Lung (tissue), 12 donors: ENCODE results near the gene SETBP1. TPM values are rescaled to one million over a fixed set of nuclear protein-coding genes. Genes with fewer than 3 reads are reported as not detected.

Experiments
- ATAC-seq: fragments of 200-7000 bp; cut with Tn5 transposase; one replicate; pipeline ENCODE4 v1.9.1; 2020; ENCODE audit warnings: moderate number of reproducible peaks; ENCODE audit not compliant: insufficient read depth, low FRiP score
- DNase-seq, 3 donors: peaks; one replicate each; pipeline ENCODE4 v3.0.0-alpha.2; 2013 to 2017
- H3K27ac ChIP-seq, 2 donors: one replicate each; pipeline ENCODE4 v1.5.1; 2013; ENCODE audit warnings: mild to moderate bottlenecking in 2 of 2, moderate library complexity in 2 of 2, control low read depth in 1 of 2, inconsistent platforms in 1 of 2, low read depth in 1 of 2, low read length in 1 of 2
- H3K27me3 ChIP-seq, 3 donors: one replicate each; pipeline ENCODE4 v1.5.1; 2013; ENCODE audit warnings: low read length in 2 of 3; ENCODE audit not compliant: control insufficient read depth in 3 of 3, insufficient read depth in 3 of 3
- H3K36me3 ChIP-seq, 4 donors: one replicate each; pipeline ENCODE4 v1.5.1; 2013; ENCODE audit warnings: low read length in 4 of 4, mild to moderate bottlenecking in 1 of 4, moderate library complexity in 1 of 4; ENCODE audit not compliant: control insufficient read depth in 4 of 4, insufficient read depth in 4 of 4
- H3K4me1 ChIP-seq, 5 donors: one replicate each; pipeline ENCODE4 v1.5.1; 2013; ENCODE audit warnings: low read length in 5 of 5, mild to moderate bottlenecking in 2 of 5, moderate library complexity in 1 of 5; ENCODE audit not compliant: control insufficient read depth in 5 of 5, insufficient read depth in 5 of 5
- H3K4me3 ChIP-seq: one replicate; pipeline ENCODE4 v1.5.1; 2013; ENCODE audit warnings: mild to moderate bottlenecking, control low read depth, moderate library complexity
- H3K9ac ChIP-seq, 2 donors: one replicate each; pipeline ENCODE4 v1.5.1; 2013; ENCODE audit warnings: low read length in 2 of 2, control low read depth in 1 of 2; ENCODE audit not compliant: insufficient read depth in 1 of 2
- H3K9me3 ChIP-seq, 4 donors: one replicate each; pipeline ENCODE4 v1.5.1; 2013; ENCODE audit warnings: low read length in 3 of 4, mild to moderate bottlenecking in 1 of 4, moderate library complexity in 1 of 4; ENCODE audit not compliant: control insufficient read depth in 4 of 4, insufficient read depth in 3 of 4
- CTCF ChIP-seq: IDR thresholded peaks from 2 replicates; pipeline ENCODE4 v1.5.1; 2012; ENCODE audit warnings: mild to moderate bottlenecking; ENCODE audit errors: control extremely low read depth, extremely low read depth
- WGBS, 2 donors: extraction: QIAGEN DNeasy Blood & Tissue Kit; methylation state at CpG; one replicate each; pipeline ENCODE4 v1.1.7; 2013; 5-methylcytosine and 5-hydroxymethylcytosine counted together
- polyA plus RNA-seq, 2 donors: library from polyadenylated mRNA; stranded (reverse); fragments of 200-250 nt; gene quantifications; one replicate each; pipeline ENCODE4 v1.2.1, GENCODE V29; 2013
- total RNA-seq, 2 donors: library from RNA; depleted of rRNA in 1 of 2; stranded (reverse); fragments of >200 nt in 1 of 2; gene quantifications; one replicate each; pipeline ENCODE4 v1.2.1, GENCODE V29; 2014 to 2021
- donor health status: control.
- donor health status: control.
- donor health status: Bipolar disorder and iron deficiency.
- donor health status: healthy.
- donor health status: DM: yes; HTN: yes; CAD: no.

Gene SETBP1
- total and polyA plus RNA-seq, 4 donors: 1.6 to 43.8 (median 16.6) TPM

GRCh38 chr18:44967599-44967998, 286.9 kb downstream of the SETBP1 start:
- no peak for TF ChIP-seq CTCF
- H3K27ac ChIP-seq: no peak overlapping the region
- no peak overlapping the region for H3K4me3 ChIP-seq
- no peaks in the 10 kb centered on the region for H3K27me3 ChIP-seq
- DNase-seq: no peak
- ATAC-seq: no peak
- no peak overlapping the region for H3K9ac ChIP-seq
- H3K9me3 ChIP-seq: no peaks in the 10 kb centered on the region
- WGBS, 2 donors: 98 to 100% methylated on average over 1 of the region's 1 CpG
- H3K4me1 ChIP-seq: peaks cover 0 to 9% (median 1%) of the 10 kb centered on the region in 5 donors
- H3K36me3 ChIP-seq: no peaks in the 10 kb centered on the region

- 89 to 94% methylated on average over 2 of the region's 2 CpGs for WGBS, 2 donors
- no peak overlapping the region for H3K4me3 ChIP-seq
- ATAC-seq (no peak), DNase-seq (no peak)
- no peak for TF ChIP-seq CTCF
- no peaks in the 10 kb centered on the region for H3K9me3 ChIP-seq
- H3K36me3 ChIP-seq: no peaks in the 10 kb centered on the region
- no peak overlapping the region for H3K9ac ChIP-seq
- H3K4me1 ChIP-seq: peaks cover 0 to 9% (median 1%) of the 10 kb centered on the region in 5 donors
- no peaks in the 10 kb centered on the region for H3K27me3 ChIP-seq
- no peak overlapping the region for H3K27ac ChIP-seq
Observed at GRCh38 chr18:44968336-44968735, 287.6 kb downstream of the SETBP1 start.

GRCh38 chr18:44969214-44969795, 288.6 kb downstream of the SETBP1 start:
- WGBS, 2 donors: 52 to 73% methylated on average over 5 of the region's 5 CpGs
- no peaks in the 10 kb centered on the region for H3K27me3 ChIP-seq
- DNase-seq (no peak), ATAC-seq (no peak)
- TF ChIP-seq CTCF: no peak
- no peak overlapping the region for H3K9ac ChIP-seq
- H3K36me3 ChIP-seq: peaks cover 0 to 2% (median 0%) of the 10 kb centered on the region in 4 donors
- H3K9me3 ChIP-seq: no peaks in the 10 kb centered on the region
- H3K4me1 ChIP-seq: peaks cover 0 to 9% (median 3%) of the 10 kb centered on the region in 5 donors
- H3K27ac ChIP-seq: no peak overlapping the region
- H3K4me3 ChIP-seq: no peak overlapping the region

GRCh38 chr18:44973282-44973681, 292.6 kb downstream of the SETBP1 start:
- no peaks in the 10 kb centered on the region for H3K9me3 ChIP-seq
- peaks cover 0 to 2% (median 0%) of the 10 kb centered on the region in 4 donors for H3K36me3 ChIP-seq
- no peak overlapping the region for H3K4me3 ChIP-seq
- no peak for TF ChIP-seq CTCF
- H3K9ac ChIP-seq: no peak overlapping the region
- 90% methylated on average over 2 of the region's 2 CpGs for WGBS, 2 donors
- no peak overlapping the region for H3K27ac ChIP-seq
- ATAC-seq (no peak), DNase-seq (no peak)
- peaks cover 0 to 9% (median 3%) of the 10 kb centered on the region in 5 donors for H3K4me1 ChIP-seq
- H3K27me3 ChIP-seq: no peaks in the 10 kb centered on the region
